Upper lobe of left lung (tissue), 4 donors: ENCODE data around the gene JMJD8.

ENCODE experiments used
- CTCF ChIP-seq, 6 experiments: fragments of 450-650 bp in 4 of 6; fragments of 200-600 bp in 2 of 6; sonication (generic) in 2 of 6; IDR thresholded peaks; one replicate each; pipeline ENCODE4 v1.5.1; 2016 to 2019; ENCODE audit warnings: antibody characterized with exemption in 6 of 6
- POLR2A ChIP-seq, 4 donors: fragments of 450-650 bp; IDR thresholded peaks; one replicate each; pipeline ENCODE4 v1.5.1; 2016 to 2017; ENCODE audit warnings: antibody characterized with exemption in 4 of 4, mild to moderate bottlenecking in 2 of 4

- no peak for TF ChIP-seq POLR2A (IDR thresholded peaks at IDR 0.05)
- peak in 1 of 6 experiments; percentile 6 for TF ChIP-seq CTCF (IDR thresholded peaks at IDR 0.05)
These were observed 22.8 kb downstream of the JMJD8 start for GRCh38 chr16:661184-661821.
